ENCODE results near the gene SLC1A2. TPM values are rescaled to one million over a fixed set of nuclear protein-coding genes. Genes with fewer than 3 reads are reported as not detected.

Gene SLC1A2
- total and polyA plus RNA-seq, 2 experiments from 2014 or later = 0.70 to 2.8 TPM

DNA sequence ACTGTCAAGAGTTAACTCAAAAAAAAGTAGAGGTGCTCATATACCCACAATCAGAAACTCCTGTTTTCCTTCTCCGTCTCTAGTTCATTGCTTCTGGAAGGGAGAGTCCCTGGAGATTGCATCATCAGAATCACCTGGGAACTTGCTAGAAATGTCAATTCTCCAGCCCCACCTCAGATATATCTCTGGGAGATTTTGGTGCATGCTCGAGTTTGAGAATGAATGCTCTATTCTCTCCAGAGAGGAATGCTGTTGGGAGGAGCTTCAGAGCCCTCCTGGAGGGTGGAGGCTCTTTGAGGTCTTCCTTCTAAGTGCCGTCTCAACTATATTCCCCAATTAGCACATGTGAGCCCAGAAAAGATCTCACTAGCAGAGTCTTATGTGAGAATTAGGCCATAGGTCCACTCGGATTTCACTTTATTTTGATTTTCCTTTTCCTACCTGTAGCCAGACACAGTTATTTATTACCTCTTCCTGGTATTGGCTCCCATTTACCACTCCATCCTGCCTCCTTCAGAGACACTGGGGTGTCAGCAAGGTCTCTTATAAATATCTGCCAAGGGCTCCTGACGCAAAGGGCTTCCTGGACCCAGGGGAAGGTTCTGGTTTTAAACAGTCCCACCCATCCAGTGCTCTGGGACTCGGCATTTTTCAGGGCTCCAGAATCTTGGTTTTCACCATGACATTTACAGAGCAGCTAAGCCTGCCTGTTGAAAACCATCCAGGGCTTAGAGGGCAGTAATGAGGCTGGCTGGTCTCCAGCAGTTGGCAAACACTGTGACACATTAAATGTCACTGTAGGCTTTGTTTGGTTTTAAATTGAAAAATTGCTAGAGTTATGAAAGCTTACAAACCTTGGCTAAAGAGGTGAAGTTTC, 144.2 kb downstream of the SLC1A2 start (continued):
- TF ChIP-seq, protein P1, sequence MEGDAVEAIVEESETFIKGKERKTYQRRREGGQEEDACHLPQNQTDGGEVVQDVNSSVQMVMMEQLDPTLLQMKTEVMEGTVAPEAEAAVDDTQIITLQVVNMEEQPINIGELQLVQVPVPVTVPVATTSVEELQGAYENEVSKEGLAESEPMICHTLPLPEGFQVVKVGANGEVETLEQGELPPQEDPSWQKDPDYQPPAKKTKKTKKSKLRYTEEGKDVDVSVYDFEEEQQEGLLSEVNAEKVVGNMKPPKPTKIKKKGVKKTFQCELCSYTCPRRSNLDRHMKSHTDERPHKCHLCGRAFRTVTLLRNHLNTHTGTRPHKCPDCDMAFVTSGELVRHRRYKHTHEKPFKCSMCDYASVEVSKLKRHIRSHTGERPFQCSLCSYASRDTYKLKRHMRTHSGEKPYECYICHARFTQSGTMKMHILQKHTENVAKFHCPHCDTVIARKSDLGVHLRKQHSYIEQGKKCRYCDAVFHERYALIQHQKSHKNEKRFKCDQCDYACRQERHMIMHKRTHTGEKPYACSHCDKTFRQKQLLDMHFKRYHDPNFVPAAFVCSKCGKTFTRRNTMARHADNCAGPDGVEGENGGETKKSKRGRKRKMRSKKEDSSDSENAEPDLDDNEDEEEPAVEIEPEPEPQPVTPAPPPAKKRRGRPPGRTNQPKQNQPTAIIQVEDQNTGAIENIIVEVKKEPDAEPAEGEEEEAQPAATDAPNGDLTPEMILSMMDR (conservative IDR thresholded peaks at IDR 0.05; ENCODE audit: low read depth in 2 of 2) = no peak
- TF ChIP-seq NANOG (IDR thresholded peaks at IDR 0.05; ENCODE audit: borderline replicate concordance) = no peak

DNA sequence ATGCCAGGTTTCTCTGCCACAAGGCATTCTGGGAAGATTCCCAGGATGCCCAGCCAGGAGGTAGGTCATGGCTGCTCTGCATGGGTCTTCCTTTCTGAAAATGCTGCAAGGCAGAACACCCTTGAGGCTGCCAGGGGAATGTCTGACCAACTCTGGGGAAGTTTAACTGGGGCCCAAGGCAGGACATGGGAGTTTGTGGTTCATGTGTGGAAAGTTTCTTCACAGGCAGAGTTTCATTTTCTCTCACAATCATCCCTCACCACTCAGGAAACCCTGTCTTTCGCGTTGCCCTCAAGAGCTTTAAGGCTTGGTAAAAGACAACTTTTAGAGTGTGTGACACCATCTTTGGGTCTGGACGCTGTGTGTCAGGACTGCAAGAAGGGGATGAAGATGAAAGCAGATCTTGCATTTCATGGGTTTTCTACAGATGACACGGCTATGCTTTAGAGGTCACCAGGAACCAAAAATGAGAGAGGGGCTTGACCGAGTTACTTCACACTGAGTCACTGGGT, 146.9 kb downstream of the SLC1A2 start:
- no peak for ATAC-seq
- Histone ChIP-seq H2AFZ (no peak overlapping the region), H3K4me3 (no peak overlapping the region), H3K36me3 (ENCODE audit: insufficient read depth) (no peaks in the 10 kb centered on the region), H3K4me2 (no peak overlapping the region), H3K79me2 (replicated peaks; ENCODE audit: insufficient read depth) (no peaks in the 10 kb centered on the region), H3K4me1 (ENCODE audit: insufficient read depth) (no peaks in the 10 kb centered on the region; the same call in 1 of the 2 replicates), H3K27ac (ENCODE audit: low read depth) (no peak overlapping the region), H3K9me2 (ENCODE audit: insufficient read depth) (peaks cover 7% of the 10 kb centered on the region; the same call in 1 of the 2 replicates), H3F3A (replicated peaks; ENCODE audit: low read depth) (no peaks in the 10 kb centered on the region), H4K20me1 (replicated peaks; ENCODE audit: insufficient read depth) (no peaks in the 10 kb centered on the region), H3K27me3 (ENCODE audit: insufficient read depth) (no peaks in the 10 kb centered on the region)
- Mint-ChIP-seq H3K9me3 (no peaks in the 10 kb centered on the region), H3K4me1 (peaks cover 10% of the 10 kb centered on the region; the same call in 2 of the 3 replicates), H3K4me3 (no peak overlapping the region), H3K27ac (no peak overlapping the region), H3K27me3 (ENCODE audit: insufficient read depth, low read depth, poor library complexity) (peaks cover 5% of the 10 kb centered on the region), H3K36me3 (ENCODE audit: low read depth) (no peaks in the 10 kb centered on the region)
- TF ChIP-seq, protein P1 (conservative IDR thresholded peaks at IDR 0.05; ENCODE audit: low read depth in 2 of 2) = no peak
- no peak for TF ChIP-seq EZH2phosphoT487 (IDR thresholded peaks at IDR 0.05; ENCODE audit: unreplicated experiment)
- no peak for DNase-seq (ENCODE audit: low spot score)

DNA sequence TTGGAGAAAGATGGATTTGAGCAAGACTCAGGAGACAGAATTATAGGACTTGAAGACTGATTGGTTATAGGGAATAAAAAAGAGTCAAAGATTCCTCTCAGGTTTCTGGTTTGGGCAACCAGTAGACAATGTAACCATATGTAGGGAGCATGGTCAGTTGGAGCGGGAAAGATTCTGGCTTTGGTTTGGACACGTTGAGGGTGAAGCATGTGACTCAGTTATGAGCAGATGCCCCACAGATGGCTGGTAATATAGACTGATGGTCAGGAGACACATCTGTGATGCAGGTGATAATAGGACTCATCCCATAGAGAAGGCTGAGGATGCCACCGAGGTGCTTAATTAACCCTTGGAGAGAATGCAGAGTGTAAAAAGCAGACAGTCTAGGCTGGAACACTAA, 148.3 kb downstream of the SLC1A2 start:
- H3K4me3 Mint-ChIP-seq = no peak overlapping the region
- H2AFZ ChIP-seq = no peak overlapping the region
- H3K4me3 ChIP-seq = no peak overlapping the region
- peaks cover 7% of the 10 kb centered on the region; the same call in 1 of the 2 replicates for H3K9me2 ChIP-seq (ENCODE audit: insufficient read depth)
- no peaks in the 10 kb centered on the region for H4K20me1 ChIP-seq (replicated peaks; ENCODE audit: insufficient read depth)
- no peaks in the 10 kb centered on the region for H3K27me3 ChIP-seq (ENCODE audit: insufficient read depth)
- no peak overlapping the region for H3K4me2 ChIP-seq
- no peaks in the 10 kb centered on the region for H3K36me3 ChIP-seq (ENCODE audit: insufficient read depth)
- no peak for DNase-seq (ENCODE audit: low spot score)
- H3K36me3 Mint-ChIP-seq (ENCODE audit: low read depth) = no peaks in the 10 kb centered on the region
- H3K4me1 ChIP-seq (ENCODE audit: insufficient read depth) = no peaks in the 10 kb centered on the region; the same call in 1 of the 2 replicates
- H3K4me1 Mint-ChIP-seq = peaks cover 10% of the 10 kb centered on the region; the same call in 2 of the 3 replicates
- peaks cover 5% of the 10 kb centered on the region for H3K27me3 Mint-ChIP-seq (ENCODE audit: insufficient read depth, low read depth, poor library complexity)
- no peak overlapping the region for H3K27ac ChIP-seq (ENCODE audit: low read depth)
- ATAC-seq = no peak
- H3K9me3 Mint-ChIP-seq = no peaks in the 10 kb centered on the region
- H3K79me2 ChIP-seq (replicated peaks; ENCODE audit: insufficient read depth) = no peaks in the 10 kb centered on the region
- H3K27ac Mint-ChIP-seq = no peak overlapping the region
- H3F3A ChIP-seq (replicated peaks; ENCODE audit: low read depth) = no peaks in the 10 kb centered on the region
- TF ChIP-seq POLR2AphosphoS5 (IDR thresholded peaks at IDR 0.05; ENCODE audit: low read depth) (no peak), STAT1 (IDR thresholded peaks at IDR 0.05; ENCODE audit: unreplicated experiment) (no peak), NANOG (IDR thresholded peaks at IDR 0.05; ENCODE audit: borderline replicate concordance) (no peak), EZH2 (IDR thresholded peaks at IDR 0.05; ENCODE audit: low read depth, unreplicated experiment) (no peak), EZH2phosphoT487 (IDR thresholded peaks at IDR 0.05; ENCODE audit: unreplicated experiment) (no peak)
- TF ChIP-seq, protein P2, sequence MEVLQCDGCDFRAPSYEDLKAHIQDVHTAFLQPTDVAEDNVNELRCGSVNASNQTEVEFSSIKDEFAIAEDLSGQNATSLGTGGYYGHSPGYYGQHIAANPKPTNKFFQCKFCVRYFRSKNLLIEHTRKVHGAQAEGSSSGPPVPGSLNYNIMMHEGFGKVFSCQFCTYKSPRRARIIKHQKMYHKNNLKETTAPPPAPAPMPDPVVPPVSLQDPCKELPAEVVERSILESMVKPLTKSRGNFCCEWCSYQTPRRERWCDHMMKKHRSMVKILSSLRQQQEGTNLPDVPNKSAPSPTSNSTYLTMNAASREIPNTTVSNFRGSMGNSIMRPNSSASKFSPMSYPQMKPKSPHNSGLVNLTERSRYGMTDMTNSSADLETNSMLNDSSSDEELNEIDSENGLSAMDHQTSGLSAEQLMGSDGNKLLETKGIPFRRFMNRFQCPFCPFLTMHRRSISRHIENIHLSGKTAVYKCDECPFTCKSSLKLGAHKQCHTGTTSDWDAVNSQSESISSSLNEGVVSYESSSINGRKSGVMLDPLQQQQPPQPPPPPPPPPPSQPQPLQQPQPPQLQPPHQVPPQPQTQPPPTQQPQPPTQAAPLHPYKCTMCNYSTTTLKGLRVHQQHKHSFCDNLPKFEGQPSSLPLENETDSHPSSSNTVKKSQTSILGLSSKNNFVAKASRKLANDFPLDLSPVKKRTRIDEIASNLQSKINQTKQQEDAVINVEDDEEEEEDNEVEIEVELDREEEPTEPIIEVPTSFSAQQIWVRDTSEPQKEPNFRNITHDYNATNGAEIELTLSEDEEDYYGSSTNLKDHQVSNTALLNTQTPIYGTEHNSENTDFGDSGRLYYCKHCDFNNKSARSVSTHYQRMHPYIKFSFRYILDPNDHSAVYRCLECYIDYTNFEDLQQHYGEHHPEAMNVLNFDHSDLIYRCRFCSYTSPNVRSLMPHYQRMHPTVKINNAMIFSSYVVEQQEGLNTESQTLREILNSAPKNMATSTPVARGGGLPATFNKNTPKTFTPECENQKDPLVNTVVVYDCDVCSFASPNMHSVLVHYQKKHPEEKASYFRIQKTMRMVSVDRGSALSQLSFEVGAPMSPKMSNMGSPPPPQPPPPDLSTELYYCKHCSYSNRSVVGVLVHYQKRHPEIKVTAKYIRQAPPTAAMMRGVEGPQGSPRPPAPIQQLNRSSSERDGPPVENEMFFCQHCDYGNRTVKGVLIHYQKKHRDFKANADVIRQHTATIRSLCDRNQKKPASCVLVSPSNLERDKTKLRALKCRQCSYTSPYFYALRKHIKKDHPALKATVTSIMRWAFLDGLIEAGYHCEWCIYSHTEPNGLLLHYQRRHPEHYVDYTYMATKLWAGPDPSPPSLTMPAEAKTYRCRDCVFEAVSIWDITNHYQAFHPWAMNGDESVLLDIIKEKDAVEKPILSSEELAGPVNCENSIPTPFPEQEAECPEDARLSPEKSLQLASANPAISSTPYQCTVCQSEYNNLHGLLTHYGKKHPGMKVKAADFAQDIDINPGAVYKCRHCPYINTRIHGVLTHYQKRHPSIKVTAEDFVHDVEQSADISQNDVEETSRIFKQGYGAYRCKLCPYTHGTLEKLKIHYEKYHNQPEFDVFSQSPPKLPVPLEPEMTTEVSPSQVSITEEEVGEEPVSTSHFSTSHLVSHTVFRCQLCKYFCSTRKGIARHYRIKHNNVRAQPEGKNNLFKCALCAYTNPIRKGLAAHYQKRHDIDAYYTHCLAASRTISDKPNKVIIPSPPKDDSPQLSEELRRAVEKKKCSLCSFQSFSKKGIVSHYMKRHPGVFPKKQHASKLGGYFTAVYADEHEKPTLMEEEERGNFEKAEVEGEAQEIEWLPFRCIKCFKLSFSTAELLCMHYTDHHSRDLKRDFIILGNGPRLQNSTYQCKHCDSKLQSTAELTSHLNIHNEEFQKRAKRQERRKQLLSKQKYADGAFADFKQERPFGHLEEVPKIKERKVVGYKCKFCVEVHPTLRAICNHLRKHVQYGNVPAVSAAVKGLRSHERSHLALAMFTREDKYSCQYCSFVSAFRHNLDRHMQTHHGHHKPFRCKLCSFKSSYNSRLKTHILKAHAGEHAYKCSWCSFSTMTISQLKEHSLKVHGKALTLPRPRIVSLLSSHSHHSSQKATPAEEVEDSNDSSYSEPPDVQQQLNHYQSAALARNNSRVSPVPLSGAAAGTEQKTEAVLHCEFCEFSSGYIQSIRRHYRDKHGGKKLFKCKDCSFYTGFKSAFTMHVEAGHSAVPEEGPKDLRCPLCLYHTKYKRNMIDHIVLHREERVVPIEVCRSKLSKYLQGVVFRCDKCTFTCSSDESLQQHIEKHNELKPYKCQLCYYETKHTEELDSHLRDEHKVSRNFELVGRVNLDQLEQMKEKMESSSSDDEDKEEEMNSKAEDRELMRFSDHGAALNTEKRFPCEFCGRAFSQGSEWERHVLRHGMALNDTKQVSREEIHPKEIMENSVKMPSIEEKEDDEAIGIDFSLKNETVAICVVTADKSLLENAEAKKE (CRISPR knock-in tag; IDR thresholded peaks at IDR 0.05) = no peak

All from GM23338 (cell line).